ENCODE results near the gene FBXL5. TPM values are rescaled to one million over a fixed set of nuclear protein-coding genes. Genes with fewer than 3 reads are reported as not detected.
"Not testable (repeated sequence)": the region's sequence is repeated elsewhere in the genome, so short reads cannot be mapped to it uniquely, and the experiment has no call there.

Gene FBXL5
- total RNA-seq, 2 experiments from 2014 or later = 43.5 to 102 TPM

DNA sequence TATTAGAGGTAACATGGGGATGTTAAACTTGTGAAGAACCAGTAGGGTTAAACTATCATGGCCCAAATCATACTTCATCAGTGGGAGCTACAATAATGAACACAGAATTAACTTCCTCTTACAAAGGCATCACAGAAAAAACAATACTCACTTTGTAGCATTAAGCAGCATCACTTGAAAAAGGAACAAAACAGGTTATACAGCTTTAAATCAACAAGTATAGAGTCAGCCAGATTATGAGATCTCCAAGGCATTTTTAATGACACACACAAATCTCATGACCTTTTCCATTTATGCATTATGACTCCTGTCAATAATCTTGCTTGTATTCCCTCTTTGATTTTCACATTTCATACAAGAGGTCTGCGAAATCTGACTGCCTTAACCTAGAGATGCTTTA lies 18.3 kb downstream of the FBXL5 start:
- Histone ChIP-seq H4K20me1 (ENCODE audit: insufficient read depth, low read length) (no peaks in the 10 kb centered on the region), H3K27ac (ENCODE audit: low read depth, low read length, poor library complexity, severe bottlenecking) (no peak overlapping the region), H2AFZ (ENCODE audit: low read length) (no peak overlapping the region), H3K9me3 (ENCODE audit: low read length) (no peaks in the 10 kb centered on the region), H3K4me3 (ENCODE audit: low read depth, low read length, poor library complexity, severe bottlenecking) (no peak overlapping the region), H3K4me2 (ENCODE audit: low read length) (no peak overlapping the region), H3K36me3 (ENCODE audit: insufficient read depth, low read length) (peaks cover 91% of the 10 kb centered on the region), H3K9me2 (ENCODE audit: insufficient read depth, low read length) (no peaks in the 10 kb centered on the region), H3K4me1 (ENCODE audit: insufficient read depth, low read length, poor library complexity, severe bottlenecking) (no peaks in the 10 kb centered on the region), H3K79me2 (ENCODE audit: insufficient read depth, low read depth, low read length) (peaks cover 4% of the 10 kb centered on the region; the same call in 1 of the 2 replicates)
- TF ChIP-seq, protein P1, sequence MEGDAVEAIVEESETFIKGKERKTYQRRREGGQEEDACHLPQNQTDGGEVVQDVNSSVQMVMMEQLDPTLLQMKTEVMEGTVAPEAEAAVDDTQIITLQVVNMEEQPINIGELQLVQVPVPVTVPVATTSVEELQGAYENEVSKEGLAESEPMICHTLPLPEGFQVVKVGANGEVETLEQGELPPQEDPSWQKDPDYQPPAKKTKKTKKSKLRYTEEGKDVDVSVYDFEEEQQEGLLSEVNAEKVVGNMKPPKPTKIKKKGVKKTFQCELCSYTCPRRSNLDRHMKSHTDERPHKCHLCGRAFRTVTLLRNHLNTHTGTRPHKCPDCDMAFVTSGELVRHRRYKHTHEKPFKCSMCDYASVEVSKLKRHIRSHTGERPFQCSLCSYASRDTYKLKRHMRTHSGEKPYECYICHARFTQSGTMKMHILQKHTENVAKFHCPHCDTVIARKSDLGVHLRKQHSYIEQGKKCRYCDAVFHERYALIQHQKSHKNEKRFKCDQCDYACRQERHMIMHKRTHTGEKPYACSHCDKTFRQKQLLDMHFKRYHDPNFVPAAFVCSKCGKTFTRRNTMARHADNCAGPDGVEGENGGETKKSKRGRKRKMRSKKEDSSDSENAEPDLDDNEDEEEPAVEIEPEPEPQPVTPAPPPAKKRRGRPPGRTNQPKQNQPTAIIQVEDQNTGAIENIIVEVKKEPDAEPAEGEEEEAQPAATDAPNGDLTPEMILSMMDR (conservative IDR thresholded peaks at IDR 0.05; ENCODE audit: low read length) = no peak
- TF ChIP-seq EZH2phosphoT487 (IDR thresholded peaks at IDR 0.05; ENCODE audit: borderline replicate concordance, low read depth, low read length) = no peak
- DNase-seq (ENCODE audit: low spot score) = no peak
- ChIA-PET POLR2A (interaction anchor here (0.6 to 1.6 kb wide), 6 partner anchors 9 to 630 kb away, joined by 3 to 6 read pairs (median 4); partner anchors contain the start of gene FBXL5), CTCF (ENCODE audit: unreplicated experiment) (no interaction called here)
- intact Hi-C loops (cut with micrococcal nuclease; ENCODE audit: unreplicated experiment) = no loop called here
- BruUV-seq (replicated peaks) = no TSS peak

DNA sequence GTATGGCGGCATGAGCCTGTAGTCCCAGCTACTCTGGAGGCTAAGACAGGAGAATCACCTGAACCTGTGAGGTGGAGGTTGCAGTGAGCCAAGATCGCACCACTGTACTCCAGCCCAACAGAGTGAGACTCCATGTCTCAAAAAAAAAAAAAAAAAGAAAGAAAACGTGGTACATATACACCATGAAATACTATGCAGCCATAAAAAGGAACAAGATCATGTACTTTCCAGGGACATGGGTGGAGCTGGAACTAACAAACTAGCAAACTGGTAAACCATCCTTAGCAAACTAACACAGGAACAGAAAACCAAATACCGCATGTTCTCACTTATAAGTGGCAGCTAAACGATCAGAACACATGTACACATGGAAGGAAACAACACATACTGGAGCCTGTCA lies 37.8 kb downstream of the FBXL5 start:
- DNase-seq (ENCODE audit: low spot score); CTCF ChIA-PET (ENCODE audit: unreplicated experiment); H3K4me3 ChIP-seq (ENCODE audit: low read depth, low read length, poor library complexity, severe bottlenecking); H3K4me2 ChIP-seq (ENCODE audit: low read length); BruUV-seq (replicated peaks); intact Hi-C loops (cut with micrococcal nuclease; ENCODE audit: unreplicated experiment); H3K4me1 ChIP-seq (ENCODE audit: insufficient read depth, low read length, poor library complexity, severe bottlenecking); H2AFZ ChIP-seq (ENCODE audit: low read length); H3K9me2 ChIP-seq (ENCODE audit: insufficient read depth, low read length); H4K20me1 ChIP-seq (ENCODE audit: insufficient read depth, low read length); H3K27ac ChIP-seq (ENCODE audit: low read depth, low read length, poor library complexity, severe bottlenecking): not testable (repeated sequence)
- H3K79me2 ChIP-seq (ENCODE audit: insufficient read depth, low read depth, low read length) = peaks cover 56% of the 10 kb centered on the region
- POLR2A ChIA-PET = interaction anchor here (0.7 kb wide), 2 partner anchors 114 to 1613 kb away, joined by 4 to 5 read pairs; no protein-coding TSS in a partner anchor
- H3K9me3 ChIP-seq (ENCODE audit: low read length) = peaks cover 37% of the 10 kb centered on the region
- peaks cover 63% of the 10 kb centered on the region for H3K36me3 ChIP-seq (ENCODE audit: insufficient read depth, low read length)

DNA sequence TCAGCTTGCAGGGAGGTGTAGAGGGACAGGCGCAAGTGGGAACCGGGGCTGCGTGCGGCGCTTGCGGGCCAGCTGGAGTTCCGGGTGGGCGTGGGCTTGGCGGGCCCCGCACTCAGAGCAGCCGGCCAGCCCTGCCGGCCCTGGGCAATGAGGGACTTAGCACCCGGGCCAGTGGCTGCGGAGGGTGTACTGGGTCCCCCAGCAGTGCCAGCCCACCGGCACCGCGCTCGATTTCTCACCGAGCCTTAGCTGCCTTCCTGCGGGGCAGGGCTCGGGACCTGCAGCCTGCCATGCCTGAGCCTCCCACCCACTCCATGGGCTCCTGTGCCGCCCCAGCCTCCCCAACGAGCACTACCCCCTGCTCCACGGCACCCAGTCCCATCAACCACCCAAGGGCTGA lies 40.3 kb downstream of the FBXL5 start:
- H4K20me1 ChIP-seq (ENCODE audit: insufficient read depth, low read length); intact Hi-C loops (cut with micrococcal nuclease; ENCODE audit: unreplicated experiment); H3K4me3 ChIP-seq (ENCODE audit: low read depth, low read length, poor library complexity, severe bottlenecking); H3K4me2 ChIP-seq (ENCODE audit: low read length); DNase-seq (ENCODE audit: low spot score); H3K4me1 ChIP-seq (ENCODE audit: insufficient read depth, low read length, poor library complexity, severe bottlenecking); H2AFZ ChIP-seq (ENCODE audit: low read length); H3K9me2 ChIP-seq (ENCODE audit: insufficient read depth, low read length); BruUV-seq (replicated peaks); CTCF ChIA-PET (ENCODE audit: unreplicated experiment); H3K27ac ChIP-seq (ENCODE audit: low read depth, low read length, poor library complexity, severe bottlenecking); POLR2A ChIA-PET: not testable (repeated sequence)
- H3K9me3 ChIP-seq (ENCODE audit: low read length) = peaks cover 15% of the 10 kb centered on the region
- H3K79me2 ChIP-seq (ENCODE audit: insufficient read depth, low read depth, low read length) = peaks cover 30% of the 10 kb centered on the region
- H3K36me3 ChIP-seq (ENCODE audit: insufficient read depth, low read length) = peaks cover 48% of the 10 kb centered on the region

DNA sequence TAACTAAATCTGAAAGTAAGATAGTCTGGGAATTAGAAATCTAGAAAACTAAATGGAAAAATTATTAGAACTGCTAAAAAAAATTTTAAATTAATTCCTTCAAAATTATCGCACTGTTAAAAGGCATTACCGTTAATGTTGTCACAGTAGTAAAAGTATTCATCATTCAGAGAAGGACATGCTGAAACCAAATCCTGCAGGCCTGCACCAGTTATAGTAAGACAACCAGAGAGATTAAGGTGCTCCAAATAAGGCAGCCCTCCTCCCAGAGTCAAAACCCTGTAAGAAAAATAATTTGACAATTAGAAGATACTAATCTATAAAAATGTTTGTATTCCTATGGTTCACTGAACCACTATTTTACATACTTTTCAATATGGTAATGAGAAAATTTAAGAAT lies 43.0 kb downstream of the FBXL5 start:
- no peak for DNase-seq (ENCODE audit: low spot score)
- BruUV-seq (replicated peaks) = no TSS peak
- H3K9me3 ChIP-seq (ENCODE audit: low read length) = no peaks in the 10 kb centered on the region; the same call in 1 of the 2 replicates
- H3K4me2 ChIP-seq (ENCODE audit: low read length) = no peak overlapping the region
- TF ChIP-seq, protein P1 (conservative IDR thresholded peaks at IDR 0.05; ENCODE audit: low read length) = no peak
- no peak for TF ChIP-seq EZH2phosphoT487 (IDR thresholded peaks at IDR 0.05; ENCODE audit: borderline replicate concordance, low read depth, low read length)
- POLR2A ChIA-PET = interaction anchor here (0.6 kb wide), 1 partner anchor 66 kb away, joined by 4 read pairs; no protein-coding TSS in a partner anchor
- no peak overlapping the region for H3K4me3 ChIP-seq (ENCODE audit: low read depth, low read length, poor library complexity, severe bottlenecking)
- H3K36me3 ChIP-seq (ENCODE audit: insufficient read depth, low read length) = peaks cover 25% of the 10 kb centered on the region
- no peaks in the 10 kb centered on the region for H4K20me1 ChIP-seq (ENCODE audit: insufficient read depth, low read length)
- intact Hi-C loops (cut with micrococcal nuclease; ENCODE audit: unreplicated experiment) = no loop called here
- H3K79me2 ChIP-seq (ENCODE audit: insufficient read depth, low read depth, low read length) = peaks cover 3% of the 10 kb centered on the region; the same call in 1 of the 2 replicates
- H3K4me1 ChIP-seq (ENCODE audit: insufficient read depth, low read length, poor library complexity, severe bottlenecking) = no peaks in the 10 kb centered on the region
- H3K9me2 ChIP-seq (ENCODE audit: insufficient read depth, low read length) = no peaks in the 10 kb centered on the region
- H3K27ac ChIP-seq (ENCODE audit: low read depth, low read length, poor library complexity, severe bottlenecking) = no peak overlapping the region
- CTCF ChIA-PET (ENCODE audit: unreplicated experiment) = no interaction called here
- no peak overlapping the region for H2AFZ ChIP-seq (ENCODE audit: low read length)
